ENCODE results near the gene DMXL2. TPM values are rescaled to one million over a fixed set of nuclear protein-coding genes. Genes with fewer than 3 reads are reported as not detected.

The DMXL2 gene
- total and polyA plus RNA-seq, 4 donors = 70.4 to 170 (median 106) TPM

DNA sequence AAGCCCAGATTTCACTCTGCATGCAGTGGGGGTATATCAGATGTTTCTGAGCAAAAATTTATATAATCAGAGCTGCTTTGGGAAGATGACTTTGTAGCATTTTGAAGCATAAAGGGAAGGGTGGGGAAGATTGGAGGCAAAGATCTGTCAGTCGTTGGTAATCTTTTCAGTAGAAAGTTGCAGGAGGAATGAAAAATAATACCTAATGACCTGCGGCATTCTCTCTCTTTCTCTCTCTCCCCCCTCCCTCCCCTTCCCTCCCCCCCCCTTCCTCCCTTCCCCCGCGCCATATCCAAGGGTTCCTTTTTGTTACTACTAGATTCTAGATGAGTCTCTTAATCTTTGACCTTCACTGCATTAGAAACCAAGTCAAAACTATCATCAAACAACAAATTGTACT lies 1.5 kb upstream of the DMXL2 start:
- no peak overlapping the region for H3K4me3 ChIP-seq (ENCODE audit: low read depth, low read length)
- WGBS (ENCODE audit: insufficient coverage) = no CpG with 5 or more reads among the region's 4 CpGs
- H3K27ac ChIP-seq (ENCODE audit: low read depth, low read length) = no peak overlapping the region

GRCh38 chr15:51623386-51623938 lies 891 bp upstream of the DMXL2 start:
- Histone ChIP-seq H3K4me1 (ENCODE audit: control insufficient read depth, insufficient read depth, low read length) (peaks cover 2% of the 10 kb centered on the region), H3K9me3 (ENCODE audit: control insufficient read depth, insufficient read depth, low read length) (no peaks in the 10 kb centered on the region), H3K27ac (ENCODE audit: low read depth, low read length) (peak overlapping the region; percentile 95), H3K4me3 (ENCODE audit: low read depth, low read length) (peak overlapping the region; percentile 96), H3K36me3 (ENCODE audit: control insufficient read depth, insufficient read depth, low read length) (no peaks in the 10 kb centered on the region), H3K27me3 (ENCODE audit: control insufficient read depth, insufficient read depth, low read length) (no peaks in the 10 kb centered on the region)
- WGBS (ENCODE audit: insufficient coverage) = 25% methylated on average over 6 of the region's 8 CpGs
- peak in 2 of 6 donors; percentile 9 to 13 for DNase-seq (ENCODE audit: low read depth in 4 of 6, low spot score in 6 of 6)

More for the DNA sequence above, 1.5 kb upstream of the DMXL2 start:
- no peaks in the 10 kb centered on the region for H3K9me3 ChIP-seq (ENCODE audit: control insufficient read depth, insufficient read depth, low read length)
- DNase-seq (ENCODE audit: low read depth in 4 of 6, low spot score in 6 of 6) = no peak
- no peaks in the 10 kb centered on the region for H3K27me3 ChIP-seq (ENCODE audit: control insufficient read depth, insufficient read depth, low read length)
- H3K36me3 ChIP-seq (ENCODE audit: control insufficient read depth, insufficient read depth, low read length) = no peaks in the 10 kb centered on the region
- H3K4me1 ChIP-seq (ENCODE audit: control insufficient read depth, insufficient read depth, low read length) = peaks cover 2% of the 10 kb centered on the region

GRCh38 chr15:51621936-51622603 lies 501 bp downstream of the DMXL2 start:
- under 1% methylated on average over 39 of the region's 44 CpGs for WGBS (ENCODE audit: insufficient coverage)
- Histone ChIP-seq H3K27me3 (ENCODE audit: control insufficient read depth, insufficient read depth, low read length) (no peaks in the 10 kb centered on the region), H3K27ac (ENCODE audit: low read depth, low read length) (peak overlapping the region; percentile 95)

GRCh38 chr15:51621155-51621765 lies 1.3 kb downstream of the DMXL2 start:
- Histone ChIP-seq H3K27me3 (ENCODE audit: control insufficient read depth, insufficient read depth, low read length) (no peaks in the 10 kb centered on the region), H3K9me3 (ENCODE audit: control insufficient read depth, insufficient read depth, low read length) (no peaks in the 10 kb centered on the region), H3K36me3 (ENCODE audit: control insufficient read depth, insufficient read depth, low read length) (no peaks in the 10 kb centered on the region), H3K4me3 (ENCODE audit: low read depth, low read length) (peak overlapping the region; percentile 96), H3K4me1 (ENCODE audit: control insufficient read depth, insufficient read depth, low read length) (peaks cover 2% of the 10 kb centered on the region), H3K27ac (ENCODE audit: low read depth, low read length) (peak overlapping the region; percentile 95)
- DNase-seq (ENCODE audit: low read depth in 4 of 6, low spot score in 6 of 6) = peak in 3 of 6 donors; percentile 15 to 49 (median 18)
- 8% methylated on average over 2 of the region's 6 CpGs for WGBS (ENCODE audit: insufficient coverage)

More at GRCh38 chr15:51621936-51622603, 501 bp downstream of the DMXL2 start:
- peak in 5 of 6 donors; percentile 15 to 84 (median 52) for DNase-seq (ENCODE audit: low read depth in 4 of 6, low spot score in 6 of 6)
- H3K4me1 ChIP-seq (ENCODE audit: control insufficient read depth, insufficient read depth, low read length) = peaks cover 2% of the 10 kb centered on the region
- no peaks in the 10 kb centered on the region for H3K36me3 ChIP-seq (ENCODE audit: control insufficient read depth, insufficient read depth, low read length)
- no peaks in the 10 kb centered on the region for H3K9me3 ChIP-seq (ENCODE audit: control insufficient read depth, insufficient read depth, low read length)
- peak overlapping the region; percentile 96 for H3K4me3 ChIP-seq (ENCODE audit: low read depth, low read length)

DNA sequence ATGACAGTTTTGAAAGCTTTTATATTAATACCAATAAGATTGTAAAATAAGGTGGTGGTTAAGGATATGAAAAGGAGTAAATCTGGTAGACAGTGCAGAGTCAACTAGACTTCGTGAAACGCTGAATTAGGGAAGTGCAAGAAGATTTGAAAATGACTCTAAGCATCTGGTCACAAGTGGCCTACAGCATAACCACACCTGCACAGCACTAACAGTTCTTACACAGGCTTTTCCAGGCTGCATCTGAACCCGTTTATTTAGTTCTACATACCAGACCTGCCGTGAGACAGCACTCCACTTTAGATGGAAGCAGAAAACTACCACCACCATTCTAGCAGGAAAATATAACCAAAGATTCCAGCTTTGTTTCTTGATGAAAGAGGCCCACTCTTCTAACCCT lies 1.9 kb downstream of the DMXL2 start:
- H3K4me3 ChIP-seq (ENCODE audit: low read depth, low read length) = peak overlapping the region; percentile 96
- H3K36me3 ChIP-seq (ENCODE audit: control insufficient read depth, insufficient read depth, low read length) = no peaks in the 10 kb centered on the region
- no peak overlapping the region for H3K27ac ChIP-seq (ENCODE audit: low read depth, low read length)
- WGBS (ENCODE audit: insufficient coverage) = 28% methylated on average over 3 of the region's 4 CpGs
- peaks cover 2% of the 10 kb centered on the region for H3K4me1 ChIP-seq (ENCODE audit: control insufficient read depth, insufficient read depth, low read length)
- H3K27me3 ChIP-seq (ENCODE audit: control insufficient read depth, insufficient read depth, low read length) = no peaks in the 10 kb centered on the region
- DNase-seq (ENCODE audit: low read depth in 4 of 6, low spot score in 6 of 6) = peak in 2 of 6 donors; percentile 18 to 61
- no peaks in the 10 kb centered on the region for H3K9me3 ChIP-seq (ENCODE audit: control insufficient read depth, insufficient read depth, low read length)

GRCh38 chr15:51620122-51620521 lies 2.4 kb downstream of the DMXL2 start:
- WGBS (ENCODE audit: insufficient coverage) = 85% methylated on average over 3 of the region's 3 CpGs
- DNase-seq (ENCODE audit: low read depth in 4 of 6, low spot score in 6 of 6) = no peak

GRCh38 chr15:51619331-51620035 lies 3.1 kb downstream of the DMXL2 start:
- 92% methylated on average over 5 of the region's 6 CpGs for WGBS (ENCODE audit: insufficient coverage)
- Histone ChIP-seq H3K9me3 (ENCODE audit: control insufficient read depth, insufficient read depth, low read length) (no peaks in the 10 kb centered on the region), H3K4me1 (ENCODE audit: control insufficient read depth, insufficient read depth, low read length) (peaks cover 2% of the 10 kb centered on the region), H3K4me3 (ENCODE audit: low read depth, low read length) (no peak overlapping the region), H3K27ac (ENCODE audit: low read depth, low read length) (no peak overlapping the region), H3K36me3 (ENCODE audit: control insufficient read depth, insufficient read depth, low read length) (no peaks in the 10 kb centered on the region), H3K27me3 (ENCODE audit: control insufficient read depth, insufficient read depth, low read length) (no peaks in the 10 kb centered on the region)
- no peak for DNase-seq (ENCODE audit: low read depth in 4 of 6, low spot score in 6 of 6)

More at GRCh38 chr15:51620122-51620521, 2.4 kb downstream of the DMXL2 start:
- Histone ChIP-seq H3K27ac (ENCODE audit: low read depth, low read length) (no peak overlapping the region), H3K9me3 (ENCODE audit: control insufficient read depth, insufficient read depth, low read length) (no peaks in the 10 kb centered on the region), H3K4me3 (ENCODE audit: low read depth, low read length) (no peak overlapping the region), H3K27me3 (ENCODE audit: control insufficient read depth, insufficient read depth, low read length) (no peaks in the 10 kb centered on the region), H3K36me3 (ENCODE audit: control insufficient read depth, insufficient read depth, low read length) (no peaks in the 10 kb centered on the region), H3K4me1 (ENCODE audit: control insufficient read depth, insufficient read depth, low read length) (peaks cover 2% of the 10 kb centered on the region)

DNA sequence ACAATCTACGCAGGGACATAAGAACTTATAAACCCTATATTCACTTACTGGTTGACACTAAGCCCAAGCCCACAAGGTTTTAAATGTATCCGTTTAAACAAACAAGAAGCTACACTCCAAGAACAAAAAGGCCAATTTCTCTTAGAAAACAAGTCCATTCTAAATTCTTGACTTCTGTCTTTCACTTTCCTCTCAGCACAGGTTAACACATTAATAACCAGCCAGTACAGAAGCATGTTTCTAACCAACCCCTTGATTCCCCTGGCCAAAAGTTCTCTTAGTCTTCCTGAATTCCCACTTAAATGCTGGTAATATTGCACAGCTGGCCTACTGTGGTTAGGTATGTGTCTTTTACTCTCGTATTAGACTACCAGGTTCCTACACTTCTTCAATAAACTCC lies 4.7 kb downstream of the DMXL2 start:
- Histone ChIP-seq H3K9me3 (ENCODE audit: control insufficient read depth, insufficient read depth, low read length) (no peaks in the 10 kb centered on the region), H3K36me3 (ENCODE audit: control insufficient read depth, insufficient read depth, low read length) (no peaks in the 10 kb centered on the region), H3K4me1 (ENCODE audit: control insufficient read depth, insufficient read depth, low read length) (peaks cover 2% of the 10 kb centered on the region), H3K4me3 (ENCODE audit: low read depth, low read length) (no peak overlapping the region), H3K27me3 (ENCODE audit: control insufficient read depth, insufficient read depth, low read length) (no peaks in the 10 kb centered on the region), H3K27ac (ENCODE audit: low read depth, low read length) (no peak overlapping the region)
- 39% methylated on average over 2 of the region's 3 CpGs for WGBS (ENCODE audit: insufficient coverage)
- no peak for DNase-seq (ENCODE audit: low read depth in 4 of 6, low spot score in 6 of 6)

DNA sequence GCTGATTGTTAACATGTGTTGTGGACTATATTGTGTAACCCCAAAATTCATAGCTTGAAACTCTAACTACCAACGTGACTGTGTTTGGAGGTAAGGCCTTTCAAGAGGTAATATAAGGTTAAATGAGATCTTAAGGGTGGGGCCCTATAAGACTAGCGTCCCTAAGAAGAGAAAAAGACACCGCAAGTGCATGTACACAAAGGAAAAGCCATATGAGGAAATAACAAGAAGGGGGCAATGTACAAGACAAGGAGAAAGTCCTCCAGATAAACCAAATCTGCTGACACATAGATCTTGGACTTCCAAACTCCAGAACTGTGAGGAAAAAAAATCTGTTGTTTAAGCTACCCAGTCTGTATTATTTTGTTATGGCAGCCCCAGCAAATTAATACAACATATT lies 8.6 kb downstream of the DMXL2 start:
- WGBS (ENCODE audit: insufficient coverage) = no CpG with 5 or more reads among the region's 3 CpGs
- H3K9me3 ChIP-seq (ENCODE audit: control insufficient read depth, insufficient read depth, low read length) = no peaks in the 10 kb centered on the region
- H3K4me3 ChIP-seq (ENCODE audit: low read depth, low read length) = no peak overlapping the region
- no peaks in the 10 kb centered on the region for H3K4me1 ChIP-seq (ENCODE audit: control insufficient read depth, insufficient read depth, low read length)
- no peak overlapping the region for H3K27ac ChIP-seq (ENCODE audit: low read depth, low read length)
- H3K27me3 ChIP-seq (ENCODE audit: control insufficient read depth, insufficient read depth, low read length) = no peaks in the 10 kb centered on the region
- DNase-seq (ENCODE audit: low read depth in 4 of 6, low spot score in 6 of 6) = no peak
- no peaks in the 10 kb centered on the region for H3K36me3 ChIP-seq (ENCODE audit: control insufficient read depth, insufficient read depth, low read length)
